ENCODE measurements around the gene OR10A7. TPM values are rescaled to one million over a fixed set of nuclear protein-coding genes. Genes with fewer than 3 reads are reported as not detected.

The OR10A7 gene
- total RNA-seq, 1 experiment from 2014 or later, result not detected

GRCh38 chr12:55258303-55258702 lies 37.5 kb downstream of the OR10A7 start:
- H3K27ac ChIP-seq (ENCODE audit: low read length), result no peak overlapping the region
- no peaks in the 10 kb centered on the region for H3K36me3 ChIP-seq (ENCODE audit: control insufficient read depth, insufficient read depth, low read length)
- ATAC-seq, result no peak
- intact Hi-C loops (cut with micrococcal nuclease; ENCODE audit: unreplicated experiment) (no loop called here), in situ Hi-C loops (cut with HindIII; ENCODE audit: low pct_unique_long_range_greater_than_20kb, low sequenced_read_pairs) (no loop called here)
- ChIA-PET CTCF (no interaction called here), POLR2A (no interaction called here)
- H3K4me3 ChIP-seq (ENCODE audit: low read depth in 2 of 2, low read length in 2 of 2), result no peak overlapping the region
- no peaks in the 10 kb centered on the region for H3K4me1 ChIP-seq (ENCODE audit: control insufficient read depth, insufficient read depth, low read length)
- DNase-seq (ENCODE audit: low read depth, low spot score), result no peak
- no peaks in the 10 kb centered on the region for H3K9me3 ChIP-seq (ENCODE audit: control insufficient read depth, insufficient read depth, low read depth, low read length)
- H3K27me3 ChIP-seq (ENCODE audit: control insufficient read depth, insufficient read depth, low read length), result peaks cover 2% of the 10 kb centered on the region; the same call in 1 of the 2 replicates
- BruUV-seq (replicated peaks), result no TSS peak
- TF ChIP-seq POLR2AphosphoS5 (IDR thresholded peaks at IDR 0.05; ENCODE audit: low read depth, low read length), result no peak
- TF ChIP-seq TCF7L2 (IDR thresholded peaks at IDR 0.05; ENCODE audit: low read depth, low read length), result no peak
- no peak for TF ChIP-seq REST (IDR thresholded peaks at IDR 0.05; ENCODE audit: insufficient read depth in 1 of 2, low read depth in 2 of 2, low read length in 1 of 2)
- no peak for TF ChIP-seq SIN3A (IDR thresholded peaks at IDR 0.05; ENCODE audit: borderline replicate concordance, insufficient read depth, low read depth, low read length)
- no peak for TF ChIP-seq CTCF (IDR thresholded peaks at IDR 0.05)

Other genes with a start within 250 kb of the OR10A7 start
- 0.51 TPM for gene TESPA1, start 236.3 kb upstream of the OR10A7 start, total RNA-seq (2021; ENCODE audit: unreplicated experiment)
- gene NEUROD4, start 201.1 kb upstream of the OR10A7 start, total RNA-seq (2021; ENCODE audit: unreplicated experiment), result not detected
- gene OR9K2, start 94.6 kb upstream of the OR10A7 start, total RNA-seq (2021; ENCODE audit: unreplicated experiment), result not detected
- not detected for gene OR6C74, start 23.6 kb downstream of the OR10A7 start, total RNA-seq (2021; ENCODE audit: unreplicated experiment)
- not detected for gene OR6C6, start 75.5 kb downstream of the OR10A7 start, total RNA-seq (2021; ENCODE audit: unreplicated experiment)
- not detected for gene OR6C1, start 93.3 kb downstream of the OR10A7 start, total RNA-seq (2021; ENCODE audit: unreplicated experiment)
- gene OR6C3, start 109.7 kb downstream of the OR10A7 start, total RNA-seq (2021; ENCODE audit: unreplicated experiment), result not detected
- gene OR6C75, start 141.9 kb downstream of the OR10A7 start, total RNA-seq (2021; ENCODE audit: unreplicated experiment), result not detected
- gene OR6C65, start 179.5 kb downstream of the OR10A7 start, total RNA-seq (2021; ENCODE audit: unreplicated experiment), result not detected
- not detected for gene OR6C76, start 205.2 kb downstream of the OR10A7 start, total RNA-seq (2021; ENCODE audit: unreplicated experiment)
- gene OR6C2, start 223.1 kb downstream of the OR10A7 start, total RNA-seq (2021; ENCODE audit: unreplicated experiment), result not detected
- not detected for gene OR6C70, start 249.1 kb downstream of the OR10A7 start, total RNA-seq (2021; ENCODE audit: unreplicated experiment)